Measurements from ENCODE around the gene ALCAM. TPM values are rescaled to one million over a fixed set of nuclear protein-coding genes. Genes with fewer than 3 reads are reported as not detected.
"Not testable (repeated sequence)": the region's sequence is repeated elsewhere in the genome, so short reads cannot be mapped to it uniquely, and the experiment has no call there.

The ALCAM gene
- total RNA-seq, 2 experiments from 2014 or later: 20.3 to 20.6 TPM

GRCh38 chr3:105375750-105376511 lies 9.2 kb downstream of the ALCAM start:
- H3K27ac Mint-ChIP-seq: no peak overlapping the region
- no peaks in the 10 kb centered on the region for H3K9me3 Mint-ChIP-seq
- intact Hi-C loops (cut with micrococcal nuclease): no loop called here
- CTCF ChIA-PET: no interaction called here
- H3K36me3 Mint-ChIP-seq: peaks cover 2% of the 10 kb centered on the region
- no peak overlapping the region for H3K4me3 Mint-ChIP-seq
- DNase-seq: no peak
- peaks cover 12% of the 10 kb centered on the region for H3K4me1 Mint-ChIP-seq (ENCODE audit: low read depth)
- no peaks in the 10 kb centered on the region for H3K27me3 Mint-ChIP-seq
- POLR2A ChIA-PET: no interaction called here

GRCh38 chr3:105377716-105378115 lies 11.0 kb downstream of the ALCAM start:
- Mint-ChIP-seq H3K4me1 (ENCODE audit: low read depth) (peaks cover 12% of the 10 kb centered on the region), H3K9me3 (no peaks in the 10 kb centered on the region), H3K27me3 (no peaks in the 10 kb centered on the region), H3K36me3 (peaks cover 2% of the 10 kb centered on the region), H3K27ac (no peak overlapping the region), H3K4me3 (no peak overlapping the region)
- intact Hi-C loops (cut with micrococcal nuclease): no loop called here
- POLR2A ChIA-PET: no interaction called here
- CTCF ChIA-PET: no interaction called here
- DNase-seq: no peak

DNA sequence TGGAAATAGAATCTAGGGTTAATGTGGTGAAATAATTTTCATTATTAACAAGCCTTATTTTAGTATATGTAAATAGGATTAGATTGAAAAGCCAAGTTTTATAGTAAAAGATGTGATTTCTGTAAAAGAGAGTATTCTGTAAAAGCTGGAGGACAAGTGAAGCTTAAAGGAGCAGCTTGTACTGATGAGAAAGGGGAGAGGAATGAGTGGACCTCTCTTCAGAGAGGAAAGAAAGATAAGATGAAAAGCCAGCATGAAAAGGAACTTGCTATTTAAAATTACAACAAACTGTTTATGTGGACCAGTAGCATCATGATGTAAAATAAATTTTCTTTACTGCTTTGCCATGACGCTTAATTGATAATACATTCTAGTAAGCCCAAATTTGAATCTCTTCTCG lies 18.5 kb downstream of the ALCAM start:
- POLR2A ChIA-PET: no interaction called here
- Mint-ChIP-seq H3K9me3 (peaks cover 7% of the 10 kb centered on the region), H3K27ac (no peak overlapping the region), H3K4me1 (ENCODE audit: low read depth) (no peaks in the 10 kb centered on the region), H3K27me3 (no peaks in the 10 kb centered on the region), H3K36me3 (peaks cover 4% of the 10 kb centered on the region), H3K4me3 (no peak overlapping the region)
- CTCF ChIA-PET: no interaction called here
- intact Hi-C loops (cut with micrococcal nuclease): no loop called here
- no peak for DNase-seq

- Mint-ChIP-seq H3K27me3 (no peaks in the 10 kb centered on the region), H3K36me3 (peaks cover 10% of the 10 kb centered on the region), H3K4me3 (no peak overlapping the region), H3K9me3 (peaks cover 14% of the 10 kb centered on the region), H3K4me1 (ENCODE audit: low read depth) (no peaks in the 10 kb centered on the region), H3K27ac (no peak overlapping the region)
- DNase-seq: no peak
- ChIA-PET POLR2A (no interaction called here), CTCF (no interaction called here)
- intact Hi-C loops (cut with micrococcal nuclease): no loop called here
Observed at GRCh38 chr3:105385819-105386508, 19.3 kb downstream of the ALCAM start.

GRCh38 chr3:105387122-105387751 lies 20.5 kb downstream of the ALCAM start:
- intact Hi-C loops (cut with micrococcal nuclease): no loop called here
- peaks cover 26% of the 10 kb centered on the region for H3K9me3 Mint-ChIP-seq
- ChIA-PET POLR2A (no interaction called here), CTCF (no interaction called here)
- no peak for DNase-seq
- H3K36me3 Mint-ChIP-seq: peaks cover 17% of the 10 kb centered on the region
- H3K4me1 Mint-ChIP-seq (ENCODE audit: low read depth): no peaks in the 10 kb centered on the region
- no peak overlapping the region for H3K27ac Mint-ChIP-seq
- H3K4me3 Mint-ChIP-seq: no peak overlapping the region
- H3K27me3 Mint-ChIP-seq: no peaks in the 10 kb centered on the region

- Mint-ChIP-seq H3K9me3 (peaks cover 35% of the 10 kb centered on the region), H3K4me1 (ENCODE audit: low read depth) (no peaks in the 10 kb centered on the region), H3K27ac (no peak overlapping the region), H3K36me3 (peaks cover 20% of the 10 kb centered on the region), H3K27me3 (no peaks in the 10 kb centered on the region), H3K4me3 (no peak overlapping the region)
- intact Hi-C loops (cut with micrococcal nuclease): no loop called here
- CTCF ChIA-PET: no interaction called here
- POLR2A ChIA-PET: no interaction called here
- DNase-seq: no peak
Observed at GRCh38 chr3:105388176-105388575, 21.5 kb downstream of the ALCAM start.

DNA sequence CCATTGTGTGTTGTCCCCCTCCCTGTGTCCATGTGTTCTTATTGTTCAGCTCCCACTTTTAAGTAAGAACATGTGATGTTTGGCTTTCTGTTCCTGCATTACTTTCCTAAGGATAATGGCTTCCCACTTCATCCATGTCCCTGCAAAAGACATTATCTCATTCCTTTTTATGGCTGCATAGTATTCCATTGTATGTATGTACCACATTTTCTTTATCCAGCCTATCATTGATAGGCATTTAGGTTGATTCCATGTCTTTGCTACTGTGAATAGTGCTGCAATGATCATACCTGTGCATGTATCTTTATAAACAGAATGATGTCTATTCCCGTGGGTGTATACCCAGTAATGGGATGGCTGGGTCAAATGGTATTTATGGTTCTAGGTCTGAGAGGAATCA lies 23.1 kb downstream of the ALCAM start:
- H3K4me1 Mint-ChIP-seq (ENCODE audit: low read depth); CTCF ChIA-PET; H3K27ac Mint-ChIP-seq; POLR2A ChIA-PET; H3K27me3 Mint-ChIP-seq; H3K4me3 Mint-ChIP-seq; DNase-seq; intact Hi-C loops (cut with micrococcal nuclease): not testable (repeated sequence)
- Mint-ChIP-seq H3K36me3 (peaks cover 20% of the 10 kb centered on the region), H3K9me3 (peaks cover 35% of the 10 kb centered on the region)

DNA sequence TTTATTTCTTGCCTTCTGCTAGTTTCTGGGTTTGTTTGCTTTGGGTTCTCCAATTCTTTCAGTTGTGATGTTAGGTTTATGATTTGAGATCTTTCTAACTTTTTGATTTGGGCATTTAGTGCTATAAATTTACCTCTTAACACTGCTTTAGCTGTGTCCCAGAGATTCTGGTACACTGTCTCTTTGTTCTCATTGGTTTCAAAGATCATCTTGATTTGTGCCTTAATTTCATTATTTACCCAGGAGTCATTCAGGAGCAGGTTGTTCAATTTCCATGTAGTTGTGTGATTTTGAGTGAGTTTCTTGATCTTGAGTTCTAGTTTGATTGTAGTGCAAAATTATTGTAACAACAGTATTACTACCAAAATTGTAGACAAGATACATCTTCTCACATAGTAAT lies 25.9 kb downstream of the ALCAM start:
- POLR2A ChIA-PET; H3K4me1 Mint-ChIP-seq (ENCODE audit: low read depth); intact Hi-C loops (cut with micrococcal nuclease); H3K4me3 Mint-ChIP-seq; H3K27ac Mint-ChIP-seq; CTCF ChIA-PET; H3K27me3 Mint-ChIP-seq; DNase-seq: not testable (repeated sequence)
- Mint-ChIP-seq H3K9me3 (peaks cover 35% of the 10 kb centered on the region), H3K36me3 (peaks cover 20% of the 10 kb centered on the region)

- CTCF ChIA-PET: no interaction called here
Observed at GRCh38 chr3:105394177-105394576, 27.5 kb downstream of the ALCAM start.

DNA sequence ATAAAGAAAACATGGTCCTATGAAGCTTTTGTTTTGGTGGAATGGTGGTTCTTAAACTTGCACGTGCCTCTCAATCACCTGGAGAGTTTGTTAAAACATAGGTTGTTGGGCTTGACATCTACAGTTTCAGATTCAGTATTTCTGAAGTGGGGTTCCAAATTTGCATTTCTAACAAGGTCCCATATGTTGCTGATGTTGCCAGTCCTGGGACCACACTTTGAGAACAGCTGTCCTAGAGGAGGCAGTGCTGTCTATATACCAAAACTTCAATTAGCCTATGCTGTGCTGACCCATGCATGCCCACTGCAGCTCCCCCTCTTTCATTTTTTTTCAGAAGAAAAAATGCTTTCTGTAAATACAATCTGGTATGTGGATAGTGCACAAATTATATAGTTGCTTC lies 31.3 kb downstream of the ALCAM start:
- Mint-ChIP-seq H3K27me3 (no peaks in the 10 kb centered on the region), H3K4me1 (ENCODE audit: low read depth) (no peaks in the 10 kb centered on the region), H3K4me3 (no peak overlapping the region), H3K9me3 (peaks cover 2% of the 10 kb centered on the region), H3K36me3 (peaks cover 3% of the 10 kb centered on the region), H3K27ac (no peak overlapping the region)
- intact Hi-C loops (cut with micrococcal nuclease): no loop called here
- DNase-seq: no peak
- POLR2A ChIA-PET: no interaction called here
- CTCF ChIA-PET: no interaction called here

More at GRCh38 chr3:105394177-105394576, 27.5 kb downstream of the ALCAM start:
- no peak overlapping the region for H3K4me3 Mint-ChIP-seq
- DNase-seq: no peak
- H3K4me1 Mint-ChIP-seq (ENCODE audit: low read depth): no peaks in the 10 kb centered on the region
- H3K27me3 Mint-ChIP-seq: no peaks in the 10 kb centered on the region
- peaks cover 20% of the 10 kb centered on the region for H3K36me3 Mint-ChIP-seq
- intact Hi-C loops (cut with micrococcal nuclease): no loop called here
- H3K27ac Mint-ChIP-seq: no peak overlapping the region
- H3K9me3 Mint-ChIP-seq: peaks cover 35% of the 10 kb centered on the region
- POLR2A ChIA-PET: no interaction called here

- CTCF ChIA-PET: no interaction called here
- H3K4me1 Mint-ChIP-seq (ENCODE audit: low read depth): no peaks in the 10 kb centered on the region
Observed at GRCh38 chr3:105398437-105398836, 31.7 kb downstream of the ALCAM start.

GRCh38 chr3:105399062-105399461 lies 32.4 kb downstream of the ALCAM start:
- ChIA-PET CTCF (no interaction called here), POLR2A (no interaction called here)
- no peak overlapping the region for H3K27ac Mint-ChIP-seq
- peaks cover 12% of the 10 kb centered on the region for H3K36me3 Mint-ChIP-seq
- H3K9me3 Mint-ChIP-seq: peaks cover 9% of the 10 kb centered on the region
- H3K4me1 Mint-ChIP-seq (ENCODE audit: low read depth): no peaks in the 10 kb centered on the region
- no peak for DNase-seq
- intact Hi-C loops (cut with micrococcal nuclease): no loop called here
- H3K27me3 Mint-ChIP-seq: no peaks in the 10 kb centered on the region
- H3K4me3 Mint-ChIP-seq: no peak overlapping the region

More at GRCh38 chr3:105398437-105398836, 31.7 kb downstream of the ALCAM start:
- Mint-ChIP-seq H3K9me3 (peaks cover 3% of the 10 kb centered on the region), H3K4me3 (no peak overlapping the region), H3K27ac (no peak overlapping the region), H3K36me3 (peaks cover 8% of the 10 kb centered on the region), H3K27me3 (no peaks in the 10 kb centered on the region)
- no peak for DNase-seq
- POLR2A ChIA-PET: no interaction called here
- intact Hi-C loops (cut with micrococcal nuclease): no loop called here

DNA sequence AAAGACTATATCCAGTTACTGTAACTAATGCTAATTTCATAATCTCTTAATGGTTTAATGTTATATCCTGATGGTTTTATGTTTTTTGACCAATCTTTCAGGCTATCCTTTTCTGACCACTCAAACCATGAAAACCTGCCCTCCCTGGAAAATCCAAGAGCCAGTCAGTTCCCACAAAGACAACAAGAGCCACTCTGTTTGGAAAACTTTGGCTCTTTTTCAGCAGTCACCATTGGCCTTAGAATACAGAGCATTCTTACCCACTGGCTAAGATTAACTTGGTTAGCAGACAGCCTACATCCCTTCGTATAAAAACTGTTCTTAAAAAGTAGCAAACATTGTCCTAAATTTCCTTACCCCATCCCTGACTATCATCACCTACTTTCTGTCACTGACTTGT lies 32.9 kb downstream of the ALCAM start:
- Mint-ChIP-seq H3K27ac (no peak overlapping the region), H3K9me3 (peaks cover 11% of the 10 kb centered on the region), H3K4me1 (ENCODE audit: low read depth) (no peaks in the 10 kb centered on the region), H3K4me3 (no peak overlapping the region), H3K27me3 (no peaks in the 10 kb centered on the region), H3K36me3 (peaks cover 12% of the 10 kb centered on the region)
- ChIA-PET CTCF (no interaction called here), POLR2A (no interaction called here)
- DNase-seq: no peak
- intact Hi-C loops (cut with micrococcal nuclease): no loop called here

Measured in activated CD4-positive, alpha-beta memory T cell treated with anti-CD3 and anti-CD28 coated beads for 36 hours (primary cell).